GM06990 (cell line): ENCODE data around the gene ZNF729.

Experiments
- DNase-seq: peaks from one replicate; pipeline ENCODE4 v3.0.0-alpha.2; 2011; ENCODE audit not compliant: insufficient read length; ENCODE audit errors: extremely low read depth
- H3K27me3 ChIP-seq: replicated peaks from 2 replicates; pipeline ENCODE4 v1.6.0; 2011; ENCODE audit warnings: low read length; ENCODE audit not compliant: control insufficient read depth, insufficient read depth
- H3K36me3 ChIP-seq: 2 replicates; pipeline ENCODE4 v1.5.1; 2011; ENCODE audit warnings: low read length; ENCODE audit not compliant: control insufficient read depth, insufficient read depth
- H3K4me3 ChIP-seq: replicated peaks from 2 replicates; pipeline ENCODE4 v1.5.1; 2011; ENCODE audit warnings: low read depth, mild to moderate bottlenecking, control low read depth, low read length
- CTCF ChIP-seq: IDR thresholded peaks from 2 replicates; pipeline ENCODE4 v1.5.1; 2011; ENCODE audit warnings: low read length, control low read depth, mild to moderate bottlenecking, inconsistent platforms; ENCODE audit not compliant: insufficient read depth, poor library complexity, severe bottlenecking

The ZNF729 gene

GRCh38 chr19:22286151-22286810 is at the start of gene ZNF729:
Gene ZNF729, plus strand, starts transcription at chr19:22286441. Its CDS starts 85 bp downstream, at chr19:22286526.
- Histone ChIP-seq H3K4me3 (no peak within 1 kb of the TSS), H3K27me3 (no peaks in the 10 kb centered on the region), H3K36me3 (no peaks in the 10 kb centered on the region)
- TF ChIP-seq CTCF: no peak
- no peak for DNase-seq

- H3K4me3 ChIP-seq: no peak overlapping the region
- no peaks in the 10 kb centered on the region for H3K36me3 ChIP-seq
- no peaks in the 10 kb centered on the region for H3K27me3 ChIP-seq
- DNase-seq: no peak
- TF ChIP-seq CTCF: no peak
Measured at GRCh38 chr19:22256856-22257255, 29.4 kb upstream of the ZNF729 start.

- Histone ChIP-seq H3K27me3 (no peaks in the 10 kb centered on the region), H3K4me3 (no peak overlapping the region), H3K36me3 (no peaks in the 10 kb centered on the region)
- no peak for DNase-seq
- no peak for TF ChIP-seq CTCF
Measured at GRCh38 chr19:22257381-22257780, 28.9 kb upstream of the ZNF729 start.

- no peak for DNase-seq
- H3K36me3 ChIP-seq: no peaks in the 10 kb centered on the region
- no peaks in the 10 kb centered on the region for H3K27me3 ChIP-seq
- no peak for TF ChIP-seq CTCF
- H3K4me3 ChIP-seq: no peak overlapping the region
Measured at GRCh38 chr19:22257916-22258315, 28.3 kb upstream of the ZNF729 start.

- Histone ChIP-seq H3K36me3 (no peaks in the 10 kb centered on the region), H3K4me3 (no peak overlapping the region), H3K27me3 (no peaks in the 10 kb centered on the region)
- no peak for DNase-seq
- TF ChIP-seq CTCF: no peak
Measured at GRCh38 chr19:22260499-22260898, 25.7 kb upstream of the ZNF729 start.

- H3K4me3 ChIP-seq: no peak overlapping the region
- H3K36me3 ChIP-seq: no peaks in the 10 kb centered on the region
- H3K27me3 ChIP-seq: no peaks in the 10 kb centered on the region
- TF ChIP-seq CTCF: no peak
- no peak for DNase-seq
Measured at GRCh38 chr19:22261596-22261995, 24.6 kb upstream of the ZNF729 start.
